ENCODE measurements around the gene AGMO.

Gene AGMO

GRCh38 chr7:15543256-15543655 lies 18.6 kb downstream of the AGMO start:
- Histone ChIP-seq H3K79me2 (ENCODE audit: insufficient read depth, low read length) (no peaks in the 10 kb centered on the region), H3K36me3 (ENCODE audit: low read length) (no peaks in the 10 kb centered on the region), H3K9me2 (replicated peaks; ENCODE audit: insufficient read depth, low read length) (no peaks in the 10 kb centered on the region), H3K9me3 (ENCODE audit: insufficient read depth, low read length) (no peaks in the 10 kb centered on the region), H3K27me3 (ENCODE audit: low read length) (no peaks in the 10 kb centered on the region), H2AFZ (ENCODE audit: low read depth, low read length, severe bottlenecking) (no peak overlapping the region), H3K4me2 (ENCODE audit: low read depth, low read length, poor library complexity, severe bottlenecking) (no peak overlapping the region), H4K20me1 (ENCODE audit: low read depth, low read length) (no peaks in the 10 kb centered on the region), H3F3A (ENCODE audit: insufficient read depth) (no peaks in the 10 kb centered on the region), H3K9ac (ENCODE audit: low read length) (no peak overlapping the region), H3K4me3 (ENCODE audit: insufficient read depth, low read length, poor library complexity, severe bottlenecking) (no peak overlapping the region), H3K27ac (ENCODE audit: low read depth, low read length) (no peak overlapping the region)
- TF ChIP-seq CTCF (IDR thresholded peaks at IDR 0.05; ENCODE audit: insufficient read depth, low read length, poor library complexity, severe bottlenecking) = no peak
- no peak for TF ChIP-seq EZH2phosphoT487 (conservative IDR thresholded peaks at IDR 0.05; ENCODE audit: low read length)

GRCh38 chr7:15527648-15528047 lies 34.2 kb downstream of the AGMO start:
- no peaks in the 10 kb centered on the region for H3K27me3 ChIP-seq (ENCODE audit: low read length)
- H3K4me2 ChIP-seq (ENCODE audit: low read depth, low read length, poor library complexity, severe bottlenecking) = no peak overlapping the region
- no peaks in the 10 kb centered on the region for H4K20me1 ChIP-seq (ENCODE audit: low read depth, low read length)
- no peaks in the 10 kb centered on the region for H3K9me3 ChIP-seq (ENCODE audit: insufficient read depth, low read length)
- no peak overlapping the region for H2AFZ ChIP-seq (ENCODE audit: low read depth, low read length, severe bottlenecking)
- H3K4me3 ChIP-seq (ENCODE audit: insufficient read depth, low read length, poor library complexity, severe bottlenecking) = no peak overlapping the region
- no peaks in the 10 kb centered on the region for H3K79me2 ChIP-seq (ENCODE audit: insufficient read depth, low read length)
- no peaks in the 10 kb centered on the region for H3F3A ChIP-seq (ENCODE audit: insufficient read depth)
- H3K27ac ChIP-seq (ENCODE audit: low read depth, low read length) = no peak overlapping the region
- H3K9ac ChIP-seq (ENCODE audit: low read length) = no peak overlapping the region
- TF ChIP-seq CTCF (IDR thresholded peaks at IDR 0.05; ENCODE audit: insufficient read depth, low read length, poor library complexity, severe bottlenecking) = no peak
- TF ChIP-seq EZH2phosphoT487 (conservative IDR thresholded peaks at IDR 0.05; ENCODE audit: low read length) = no peak
- no peaks in the 10 kb centered on the region for H3K9me2 ChIP-seq (replicated peaks; ENCODE audit: insufficient read depth, low read length)
- H3K36me3 ChIP-seq (ENCODE audit: low read length) = no peaks in the 10 kb centered on the region

GRCh38 chr7:15525652-15526263 lies 36.1 kb downstream of the AGMO start:
- no peaks in the 10 kb centered on the region for H3K79me2 ChIP-seq (ENCODE audit: insufficient read depth, low read length)

More at GRCh38 chr7:15525652-15526263, 36.1 kb downstream of the AGMO start:
- no peaks in the 10 kb centered on the region for H3F3A ChIP-seq (ENCODE audit: insufficient read depth)
- H2AFZ ChIP-seq (ENCODE audit: low read depth, low read length, severe bottlenecking) = no peak overlapping the region
- H3K9me3 ChIP-seq (ENCODE audit: insufficient read depth, low read length) = no peaks in the 10 kb centered on the region
- no peaks in the 10 kb centered on the region for H4K20me1 ChIP-seq (ENCODE audit: low read depth, low read length)
- H3K27ac ChIP-seq (ENCODE audit: low read depth, low read length) = no peak overlapping the region
- H3K27me3 ChIP-seq (ENCODE audit: low read length) = no peaks in the 10 kb centered on the region
- no peak overlapping the region for H3K4me2 ChIP-seq (ENCODE audit: low read depth, low read length, poor library complexity, severe bottlenecking)
- H3K4me3 ChIP-seq (ENCODE audit: insufficient read depth, low read length, poor library complexity, severe bottlenecking) = no peak overlapping the region
- TF ChIP-seq CTCF (IDR thresholded peaks at IDR 0.05; ENCODE audit: insufficient read depth, low read length, poor library complexity, severe bottlenecking) = no peak
- no peak for TF ChIP-seq EZH2phosphoT487 (conservative IDR thresholded peaks at IDR 0.05; ENCODE audit: low read length)
- H3K9me2 ChIP-seq (replicated peaks; ENCODE audit: insufficient read depth, low read length) = no peaks in the 10 kb centered on the region
- H3K36me3 ChIP-seq (ENCODE audit: low read length) = no peaks in the 10 kb centered on the region
- no peak overlapping the region for H3K9ac ChIP-seq (ENCODE audit: low read length)

Measured in SU-DHL-6 (cell line).